Measurements from ENCODE around the gene FCHSD2.
A peak's percentile ranks its signal among the peaks of the same experiment; 100 is the strongest.
"Not testable (repeated sequence)": the region's sequence is repeated elsewhere in the genome, so short reads cannot be mapped to it uniquely, and the experiment has no call there.

FCHSD2 gene

DNA sequence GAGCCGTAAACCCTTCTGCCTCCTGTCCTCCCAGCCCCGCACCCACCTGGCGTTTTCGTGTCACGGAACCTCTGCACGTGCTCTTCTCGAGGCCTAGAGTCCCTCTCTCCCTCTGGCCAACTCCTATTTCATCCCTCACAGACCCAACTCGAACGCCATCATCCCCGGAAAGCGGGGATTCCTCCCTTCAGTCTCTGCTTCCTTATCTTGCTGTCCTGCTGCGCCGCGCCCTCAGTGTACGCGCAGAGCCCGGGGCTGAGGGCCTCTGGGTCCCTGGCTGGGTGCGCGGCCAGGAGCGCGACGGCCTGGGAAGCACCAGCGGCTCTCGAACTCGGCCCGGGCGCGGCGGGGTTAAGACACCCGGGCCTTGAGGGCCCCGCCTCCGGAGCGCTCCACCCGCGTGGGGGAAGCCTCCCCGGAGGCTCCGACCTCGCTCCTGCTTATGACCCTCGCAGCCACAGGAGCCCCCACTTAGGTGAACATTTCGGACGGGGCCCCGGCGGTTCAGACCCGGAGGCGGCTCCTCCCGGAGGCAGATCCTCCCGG is 328.3 kb downstream of the FCHSD2 start:
- DNase-seq = peak; percentile 68

DNA sequence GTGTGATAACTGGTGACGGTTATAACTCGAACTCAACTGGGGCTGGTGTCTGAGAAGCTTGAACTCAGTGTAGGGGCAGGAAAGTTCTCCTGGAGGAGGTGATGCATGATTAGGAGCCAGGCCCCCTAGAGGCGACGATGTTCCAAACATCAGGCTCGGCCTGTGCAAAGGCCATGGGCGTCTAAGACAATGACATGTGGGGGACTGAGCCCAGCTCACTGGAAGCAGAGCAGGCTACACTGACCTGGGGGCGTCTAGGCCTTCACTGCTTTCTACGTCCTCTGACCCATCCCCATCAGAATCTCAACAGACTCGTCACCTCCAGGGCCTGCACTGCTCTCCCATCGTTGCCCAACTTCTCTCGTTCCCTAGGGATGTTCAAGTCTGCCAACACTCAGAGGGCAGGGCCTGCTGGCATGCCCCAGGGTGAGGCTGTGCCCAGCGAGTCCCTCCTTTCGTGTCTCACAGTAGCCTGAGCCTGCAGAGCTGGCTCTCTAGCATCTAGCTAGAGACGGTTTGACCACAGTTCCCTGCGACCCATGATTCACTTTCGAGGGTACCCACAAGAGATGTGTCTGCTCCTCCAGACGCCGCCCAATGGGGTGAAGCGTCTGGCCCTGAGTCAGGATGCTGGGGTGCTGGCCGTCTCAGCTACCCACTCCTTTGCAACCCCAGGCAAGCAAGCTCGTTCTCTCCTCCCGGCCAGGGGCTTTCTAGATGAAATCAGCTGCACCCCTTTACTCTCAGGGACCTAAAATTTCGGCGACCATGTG is 329.0 kb downstream of the FCHSD2 start:
- DNase-seq = no peak

DNA sequence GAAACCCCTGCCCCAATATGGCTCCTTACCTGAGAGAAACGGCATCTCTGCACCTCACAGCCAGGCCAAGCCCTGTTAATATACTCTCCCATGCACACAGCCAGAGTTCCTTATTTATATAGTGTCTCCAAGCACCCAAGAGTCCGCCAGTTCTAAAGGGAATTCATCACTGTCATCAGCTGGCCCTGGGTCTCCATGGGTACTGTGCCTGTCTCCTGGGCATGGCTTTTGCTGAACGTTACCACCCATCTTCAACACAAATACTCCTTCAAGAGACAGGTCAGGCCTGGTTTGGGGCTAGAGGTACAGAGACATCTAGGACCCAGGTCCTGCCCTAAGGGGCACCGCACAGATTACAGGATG is 329.5 kb downstream of the FCHSD2 start:
- DNase-seq = peak; percentile 19

DNA sequence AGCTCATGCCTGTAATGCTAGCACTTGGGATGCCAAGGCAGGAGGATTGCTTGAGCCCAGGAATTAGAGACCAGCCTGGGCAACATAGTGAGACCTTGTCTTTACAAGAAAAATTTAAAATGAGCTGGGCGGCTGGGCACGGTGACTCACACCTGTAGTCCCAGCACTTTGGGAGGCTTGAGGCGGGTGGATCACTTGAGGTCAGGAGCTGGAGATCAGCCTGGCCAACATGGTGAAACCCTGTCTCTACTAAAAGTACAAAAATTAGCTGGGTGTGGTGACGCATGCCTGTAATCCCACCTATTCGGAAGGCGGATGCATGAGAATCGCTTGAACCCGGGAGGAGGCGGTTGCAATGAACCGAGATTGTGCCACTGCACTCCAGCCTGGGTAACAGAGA is 330.4 kb downstream of the FCHSD2 start:
- not testable (repeated sequence) for DNase-seq

DNA sequence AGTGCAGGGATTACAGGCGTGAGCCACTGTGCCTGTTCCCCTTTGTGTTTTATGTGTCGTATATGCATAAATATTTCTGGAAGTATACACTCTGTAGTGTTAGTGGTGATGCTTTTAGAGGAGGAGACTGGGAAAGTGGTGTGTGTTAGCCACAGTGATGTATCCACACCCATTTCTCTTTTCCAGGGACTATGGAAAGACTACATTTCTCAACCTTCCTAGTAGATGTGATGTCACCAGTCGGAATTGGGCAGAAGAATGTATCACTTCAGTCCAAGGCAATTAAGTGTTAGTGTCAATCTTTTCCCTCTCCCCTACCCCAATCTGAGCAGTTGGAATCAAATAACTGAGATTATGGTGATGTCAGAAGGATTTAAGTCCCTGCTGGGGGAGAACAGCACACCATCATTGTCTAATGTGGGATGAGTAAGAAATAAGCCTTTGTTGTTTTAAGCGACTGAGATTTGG is 333.8 kb downstream of the FCHSD2 start:
- DNase-seq = no peak

DNA sequence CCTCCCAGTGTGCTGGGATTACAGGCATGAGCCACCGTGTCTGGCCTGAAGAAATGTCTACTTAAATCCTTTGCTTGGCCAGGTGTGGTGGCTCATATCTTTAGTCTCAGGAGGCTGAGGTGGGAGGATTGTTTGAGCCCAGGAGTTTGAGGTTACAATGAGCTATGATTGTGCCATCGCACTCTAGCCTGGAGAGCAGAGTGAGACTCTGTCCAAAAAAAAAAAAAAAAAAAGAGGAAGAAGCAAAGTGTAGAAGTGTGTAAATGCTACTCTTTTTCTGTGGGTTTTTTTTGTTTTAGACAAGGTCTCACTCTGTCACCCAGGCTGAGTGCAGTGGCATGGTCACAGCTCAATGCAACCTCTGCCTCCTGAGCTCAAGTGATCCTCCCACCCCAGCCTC is 334.3 kb downstream of the FCHSD2 start:
- DNase-seq = no peak

DNA sequence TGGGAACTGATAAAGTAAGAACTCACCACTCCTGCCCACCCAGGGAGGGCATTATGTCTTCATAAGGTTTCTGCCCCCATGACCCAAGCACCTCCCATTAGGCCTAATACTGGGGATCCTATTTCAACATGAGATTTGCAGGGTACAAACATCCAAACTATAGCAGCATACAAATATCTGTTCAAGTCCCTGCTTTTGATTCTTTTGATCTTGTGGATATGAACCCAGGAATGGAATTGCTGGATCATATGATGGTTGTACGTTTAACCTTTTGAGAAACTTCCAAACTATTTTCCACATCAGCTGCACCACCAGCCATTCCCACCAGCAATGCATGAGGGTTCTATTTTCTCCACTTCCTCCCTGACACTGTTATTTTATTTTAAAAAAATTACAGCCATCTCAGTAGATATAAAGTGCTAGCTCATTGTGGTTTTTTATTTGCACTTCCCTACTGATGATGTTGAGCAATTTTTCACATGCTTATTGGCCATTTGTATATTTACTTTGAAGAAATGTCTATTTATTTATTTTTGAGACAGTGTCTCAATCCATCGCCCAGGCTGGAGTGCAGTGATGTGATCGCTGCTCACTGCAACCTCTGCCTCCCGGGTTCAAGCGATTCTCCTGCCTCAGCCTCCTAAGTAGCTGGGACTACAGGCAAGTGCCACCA is 335.0 kb downstream of the FCHSD2 start:
- no peak for DNase-seq

DNA sequence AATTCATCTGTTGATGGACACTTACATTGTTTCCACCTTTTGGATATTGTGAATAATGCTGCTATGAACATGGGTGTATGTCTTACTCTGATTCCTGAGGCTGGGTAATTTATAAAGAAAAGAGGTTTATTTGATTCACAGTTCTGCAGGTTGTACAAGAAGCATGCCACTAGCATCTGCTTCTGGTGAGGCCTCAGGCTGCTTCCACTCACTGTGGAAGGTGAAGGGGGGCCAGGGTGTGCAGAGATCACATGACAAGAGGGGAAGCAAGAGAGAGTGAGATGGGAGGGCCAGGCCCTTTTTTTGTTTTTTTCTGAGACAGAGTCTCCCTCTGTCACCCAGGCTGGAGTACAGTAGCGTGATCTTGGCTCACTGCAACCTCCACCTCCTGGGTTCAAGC is 335.7 kb downstream of the FCHSD2 start:
- not testable (repeated sequence) for DNase-seq

DNA sequence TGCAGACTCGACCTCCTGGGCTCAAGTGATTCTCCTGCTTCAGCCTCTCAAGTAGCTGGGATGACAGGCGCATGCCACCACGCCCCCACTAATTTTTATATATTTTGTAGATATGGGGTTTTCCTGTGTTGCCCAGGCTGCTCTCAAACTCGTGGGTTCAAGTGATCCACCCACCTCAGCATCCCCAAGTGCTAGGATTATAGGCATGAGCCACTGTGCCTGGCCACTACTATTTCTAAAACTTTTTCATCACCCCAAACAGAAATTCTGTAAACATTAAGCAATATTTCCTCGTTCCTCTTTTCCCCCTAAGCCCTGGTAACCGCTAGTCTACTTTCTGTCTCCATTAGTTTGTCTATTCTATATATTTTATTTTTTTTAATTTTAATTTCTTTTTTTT is 336.9 kb downstream of the FCHSD2 start:
- no peak for DNase-seq

DNA sequence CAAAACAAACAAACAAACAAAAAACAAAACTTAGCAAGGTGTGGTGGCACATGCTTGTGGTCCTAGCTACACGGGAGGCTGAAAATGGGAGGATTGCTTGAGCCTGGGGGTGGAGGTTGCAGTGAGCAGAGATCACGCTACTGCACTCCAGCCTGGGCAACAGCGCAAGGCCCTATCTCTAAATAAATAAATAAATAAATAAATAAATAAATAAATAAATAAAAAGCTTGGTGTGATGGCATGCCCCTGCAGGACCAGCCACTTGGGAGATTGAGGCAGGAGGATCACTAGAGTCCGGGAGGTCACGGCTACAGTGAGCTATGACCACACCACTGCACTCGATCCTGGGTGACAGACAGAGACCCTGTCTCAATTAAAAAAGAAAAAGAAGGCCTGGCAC is 339.3 kb downstream of the FCHSD2 start:
- DNase-seq = no peak

DNA sequence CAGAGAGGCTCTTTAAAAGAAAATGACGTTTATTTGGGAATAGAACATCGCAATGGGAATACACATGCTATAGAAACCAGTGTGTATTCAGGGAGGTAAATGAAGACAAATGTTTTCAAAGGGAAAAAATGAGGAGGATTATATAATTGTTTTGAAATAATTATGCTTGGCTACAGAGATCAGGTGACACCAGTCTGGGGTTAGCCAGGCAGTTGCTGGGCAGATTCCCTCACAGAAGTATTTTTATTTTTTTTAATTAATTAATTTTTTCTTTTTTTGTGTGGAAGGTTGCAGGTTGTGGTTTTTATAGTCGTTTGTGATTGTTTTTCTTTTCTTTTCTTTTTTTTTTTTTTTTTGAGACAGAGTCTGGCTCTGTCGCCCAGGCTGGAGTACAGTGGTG is 342.7 kb downstream of the FCHSD2 start:
- no peak for DNase-seq

DNA sequence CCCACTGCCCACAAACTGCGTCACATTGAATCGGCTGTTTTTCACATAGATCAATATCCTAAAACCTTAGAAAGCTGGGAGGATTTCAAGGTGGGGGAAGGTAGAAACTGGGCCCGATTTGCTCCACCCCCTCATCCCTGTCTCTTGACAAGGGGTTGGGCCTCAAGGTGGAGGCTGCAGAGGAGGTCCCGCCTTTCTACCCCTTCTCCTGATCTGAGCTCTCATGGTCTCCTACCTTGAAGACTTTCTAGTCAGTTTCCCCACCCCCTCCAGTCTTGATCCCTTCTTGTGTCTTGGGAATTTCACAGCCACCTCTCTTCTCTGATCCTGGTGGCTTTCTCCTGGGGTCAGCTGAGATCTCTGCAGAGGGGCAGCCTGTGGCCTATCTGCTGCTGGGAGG is 343.8 kb downstream of the FCHSD2 start:
- no peak for DNase-seq

DNA sequence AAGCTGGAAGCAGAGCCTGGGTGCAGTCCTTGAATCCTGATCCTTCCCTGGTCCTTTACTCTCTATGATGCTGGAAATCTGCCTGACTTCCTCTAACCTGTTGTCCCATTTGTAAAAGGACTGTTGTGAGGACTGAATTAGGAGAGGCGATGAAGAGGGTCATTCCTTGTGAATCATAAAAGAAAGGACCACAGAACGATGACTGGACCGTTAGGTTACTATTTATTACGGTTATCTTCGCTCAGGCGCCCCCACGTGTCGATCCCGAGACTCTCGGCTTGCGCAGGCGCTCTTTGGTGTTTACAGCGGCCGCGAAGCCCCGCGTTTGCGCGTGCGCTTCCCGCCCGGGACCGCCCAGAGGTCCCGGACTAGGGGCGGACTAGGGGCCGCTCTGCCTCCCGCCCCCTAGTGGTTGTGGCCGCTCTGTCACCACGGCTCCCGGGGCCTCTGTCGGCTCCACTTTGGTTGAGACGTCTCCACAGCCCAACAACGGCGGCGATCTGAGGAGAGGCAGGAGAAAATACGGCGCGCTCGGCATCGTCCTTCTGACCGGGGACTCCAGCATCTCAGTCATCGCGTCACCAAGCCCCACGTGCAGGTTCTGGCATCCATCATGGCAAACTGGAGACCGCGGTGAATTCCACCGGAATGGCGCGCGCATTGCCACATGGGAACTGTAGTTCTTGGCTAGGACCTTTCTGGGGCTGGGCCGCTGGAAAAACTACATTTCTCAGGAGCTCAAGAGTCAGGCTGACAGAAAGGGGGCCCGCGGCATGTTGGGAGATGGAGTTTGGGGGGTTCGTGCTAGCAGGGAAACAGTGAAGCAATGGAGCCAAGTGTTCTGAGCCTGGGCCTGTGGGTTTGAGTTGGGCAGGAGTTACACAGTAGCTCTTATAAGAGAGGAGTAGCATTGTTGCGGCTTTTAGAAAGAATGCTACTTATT is 348.4 kb downstream of the FCHSD2 start, which contains the start of gene STARD10:
Gene STARD10 (minus strand): TSS at position 623 of the 943 bp plus-strand sequence. CDS start 12,866 bp downstream, outside the sequence.
- peak; percentile 87 for DNase-seq

DNA sequence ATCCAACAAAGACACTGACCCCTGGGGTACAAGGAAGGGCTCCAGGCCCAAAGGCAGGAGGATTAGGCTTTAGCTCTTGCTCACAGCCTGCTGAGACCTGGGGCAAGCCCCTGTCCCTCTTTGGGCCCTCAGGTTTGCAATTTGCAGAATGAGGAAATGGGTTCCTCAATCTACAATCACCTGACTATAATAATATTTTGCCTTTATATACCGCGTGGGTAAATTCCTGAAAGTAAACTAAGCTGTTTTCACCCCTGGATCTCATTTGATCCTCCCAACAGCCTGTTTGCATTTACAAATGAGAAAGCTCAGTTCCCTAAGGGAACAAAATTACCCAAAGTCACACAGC is 349.1 kb downstream of the FCHSD2 start:
- no peak for DNase-seq

DNA sequence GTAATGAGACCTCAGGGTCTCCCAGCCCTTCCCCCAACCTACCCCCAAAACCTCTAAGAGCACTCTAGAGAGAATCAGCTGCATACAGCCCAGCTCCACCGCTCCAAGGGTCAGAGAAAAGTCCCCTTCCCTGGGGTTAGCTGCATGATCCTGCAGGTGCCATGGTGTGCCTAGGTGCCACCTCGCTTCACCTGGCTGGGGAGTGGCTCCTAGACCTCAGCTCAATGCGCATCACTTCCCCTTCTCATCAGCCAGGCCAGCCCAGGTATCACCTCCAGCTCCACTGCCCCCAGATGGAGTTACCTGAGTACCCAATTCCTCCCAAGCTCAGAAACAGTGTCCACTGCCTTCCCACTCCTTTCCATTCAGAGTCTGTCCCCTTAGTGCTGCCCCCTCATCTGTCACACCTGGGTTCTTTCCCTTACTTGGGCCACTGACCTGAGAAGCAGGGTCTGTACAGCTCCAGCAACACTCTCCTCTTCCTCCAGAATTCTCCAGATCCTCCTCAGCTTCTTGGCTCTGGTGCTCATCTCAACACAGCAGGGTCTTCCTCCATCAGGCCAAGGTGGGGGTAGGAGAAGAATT is 349.6 kb downstream of the FCHSD2 start:
- DNase-seq = no peak

DNA sequence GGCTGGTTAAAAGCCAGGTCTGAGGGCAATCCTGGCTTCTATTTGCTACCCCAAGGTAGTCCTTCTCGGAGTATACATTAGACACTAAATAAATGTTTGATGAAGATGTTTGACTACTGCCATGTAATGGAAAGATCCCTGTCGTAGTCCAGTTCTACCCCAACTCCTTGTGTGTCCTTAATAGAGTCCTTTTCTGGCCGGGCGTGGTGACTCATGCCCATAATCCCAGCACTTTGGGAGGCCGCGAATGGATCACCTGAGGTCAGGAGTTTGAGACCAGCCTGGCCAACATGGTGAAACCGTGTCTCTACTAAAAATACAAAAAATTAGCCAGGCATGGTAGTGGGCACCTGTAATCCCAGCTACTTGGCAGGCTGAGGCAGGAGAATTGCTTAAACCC is 350.9 kb downstream of the FCHSD2 start:
- DNase-seq = not testable (repeated sequence)

DNA sequence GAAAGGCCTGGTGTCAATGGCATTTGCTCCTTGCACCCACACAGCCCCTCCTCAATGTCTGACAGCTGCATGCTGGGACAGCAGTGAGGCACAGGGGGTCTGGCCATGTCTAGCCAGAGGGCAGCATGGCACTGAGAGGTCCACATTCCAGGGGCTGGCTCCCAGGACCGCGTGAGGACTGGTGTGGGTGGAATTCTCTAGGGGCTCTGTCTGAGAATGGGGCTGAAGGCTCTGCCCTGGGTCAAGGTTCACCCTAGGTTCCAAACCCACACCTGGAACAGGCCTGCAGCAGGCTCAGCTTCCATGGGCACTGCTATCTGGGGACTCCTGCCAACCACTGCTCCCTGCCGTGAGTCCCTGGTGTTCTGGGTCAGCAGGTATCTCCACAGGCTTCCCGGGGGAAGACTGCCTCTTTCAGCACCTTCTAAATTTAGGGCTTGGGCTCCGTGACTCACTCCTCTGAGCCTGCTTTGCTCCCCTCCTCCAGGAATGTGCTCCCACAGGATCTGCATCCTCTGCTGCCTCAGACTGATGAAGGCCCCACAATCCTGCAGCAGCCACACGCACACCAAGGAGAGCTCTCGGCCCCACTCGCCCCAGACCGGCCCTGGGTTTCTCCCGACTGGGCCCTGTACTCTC is 352.5 kb downstream of the FCHSD2 start:
- no peak for DNase-seq

DNA sequence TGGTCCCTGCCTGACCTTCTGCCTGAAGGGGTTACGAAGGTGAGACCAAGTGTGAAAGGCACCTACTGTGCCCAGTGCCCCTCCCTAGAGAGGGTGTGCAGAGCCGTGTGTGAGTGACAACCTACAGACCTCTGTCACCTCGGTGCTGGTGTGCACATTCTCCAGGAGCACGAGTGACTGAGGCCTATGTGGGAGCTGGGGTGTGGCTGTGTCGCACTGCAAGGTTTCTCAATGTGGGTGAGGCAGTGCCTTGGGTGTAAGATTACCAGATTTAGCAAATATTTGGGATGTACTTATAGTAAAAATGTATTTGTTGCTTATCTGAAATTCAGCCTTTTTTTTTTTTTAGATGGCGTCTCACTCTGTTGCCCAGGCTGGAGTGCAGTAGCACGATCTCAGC is 353.9 kb downstream of the FCHSD2 start:
- no peak for DNase-seq

DNA sequence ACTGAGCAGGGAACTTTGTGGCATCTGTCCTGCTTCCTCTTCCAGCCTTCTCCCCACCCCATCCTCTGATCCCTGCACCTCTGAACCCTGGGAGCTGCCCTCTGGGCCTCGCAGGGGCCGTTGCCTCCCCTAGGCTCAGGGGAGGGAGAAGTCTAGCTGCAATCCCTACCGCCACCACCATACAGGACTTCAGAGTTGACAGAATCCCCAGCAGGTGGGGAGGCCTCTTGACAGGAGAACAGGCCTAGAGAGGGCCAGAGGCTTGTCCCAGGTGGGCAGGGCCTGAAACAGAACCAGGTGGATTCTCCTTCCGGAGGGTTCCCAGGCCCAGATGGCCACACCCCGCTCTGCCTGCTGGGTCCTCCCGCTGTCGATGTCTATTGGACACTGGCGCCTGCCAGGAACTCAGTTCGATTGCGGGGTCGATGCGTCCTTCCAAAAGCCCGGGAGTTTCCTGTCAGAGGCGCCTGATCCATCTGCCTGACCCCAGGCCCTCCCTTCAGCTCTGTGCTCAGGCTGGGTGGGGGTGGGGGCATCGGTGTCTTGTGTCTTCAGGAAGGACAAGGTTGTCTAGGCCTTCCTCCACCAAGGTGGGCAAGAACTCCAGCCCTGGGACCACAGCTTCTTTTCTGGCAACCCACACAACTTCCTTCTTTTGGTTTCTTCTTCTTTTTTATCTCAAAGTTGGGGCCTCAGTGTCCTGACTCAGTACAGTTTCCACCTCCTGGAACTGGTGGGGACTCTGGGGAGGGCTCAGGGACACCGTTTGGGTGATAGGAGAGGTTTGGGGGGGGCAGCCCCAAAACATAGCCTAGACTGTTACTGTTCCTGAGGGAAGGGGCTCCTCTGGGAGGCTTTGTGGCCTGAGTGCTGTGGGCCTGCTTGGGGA is 354.7 kb downstream of the FCHSD2 start:
- no peak for DNase-seq
